Suprapubic skin (tissue), 4 donors: ENCODE measurements around the gene C8G. TPM values are rescaled to one million over a fixed set of nuclear protein-coding genes. Genes with fewer than 3 reads are reported as not detected.

Experiments used
- DNase-seq, 2 donors: peaks; one replicate each; pipeline ENCODE4 v3.0.0-alpha.2; 2019; ENCODE audit warnings: low spot score in 2 of 2
- H3K27ac ChIP-seq: fragments of 200-600 bp; sonication (generic); one replicate; pipeline ENCODE4 v1.5.1; 2019
- H3K27me3 ChIP-seq: fragments of 200-600 bp; sonication (generic); one replicate; pipeline ENCODE4 v1.5.1; 2019
- H3K36me3 ChIP-seq: fragments of 200-600 bp; sonication (generic); one replicate; pipeline ENCODE4 v1.5.1; 2019
- H3K4me1 ChIP-seq: fragments of 200-600 bp; sonication (generic); one replicate; pipeline ENCODE4 v1.5.1; 2019
- H3K4me3 ChIP-seq: fragments of 200-600 bp; sonication (generic); one replicate; pipeline ENCODE4 v1.5.1; 2019; ENCODE audit warnings: mild to moderate bottlenecking
- H3K9me3 ChIP-seq: fragments of 200-600 bp; sonication (generic); one replicate; pipeline ENCODE4 v1.5.1; 2019
- CTCF ChIP-seq, 2 donors: fragments of 200-600 bp in 1 of 2; fragments of 450-650 bp in 1 of 2; sonication (generic) in 1 of 2; IDR thresholded peaks; one replicate each; pipeline ENCODE4 v1.5.1; 2016 to 2019; ENCODE audit warnings: antibody characterized with exemption in 2 of 2, mild to moderate bottlenecking in 1 of 2, moderate library complexity in 1 of 2
- EP300 ChIP-seq: sonication (generic); formaldehyde crosslinking; IDR thresholded peaks from one replicate; pipeline ENCODE4 v1.6.1; 2017; ENCODE audit warnings: antibody characterized with exemption
- POLR2A ChIP-seq, 2 donors: fragments of 450-650 bp; IDR thresholded peaks; one replicate each; pipeline ENCODE4 v1.6.1; 2017; ENCODE audit warnings: antibody characterized with exemption in 2 of 2, mild to moderate bottlenecking in 2 of 2, moderate library complexity in 2 of 2
- POLR2AphosphoS5 ChIP-seq, 3 donors: sonication (generic); formaldehyde crosslinking; IDR thresholded peaks; one replicate each; pipeline ENCODE4 v1.6.1; 2017; ENCODE audit warnings: antibody characterized with exemption in 3 of 3
- WGBS: methylation state at CpG from one replicate; pipeline ENCODE4 v1.1.5; 2018; 5-methylcytosine and 5-hydroxymethylcytosine counted together
- total RNA-seq, 4 donors: library from RNA; depleted of rRNA; stranded (reverse); fragments of >200 nt; gene quantifications; one replicate each; pipeline ENCODE4 v1.1.0, GENCODE V29; 2016

Gene C8G
- total RNA-seq, 4 donors from 2014 or later = 2.7 TPM; not detected in 3

DNA sequence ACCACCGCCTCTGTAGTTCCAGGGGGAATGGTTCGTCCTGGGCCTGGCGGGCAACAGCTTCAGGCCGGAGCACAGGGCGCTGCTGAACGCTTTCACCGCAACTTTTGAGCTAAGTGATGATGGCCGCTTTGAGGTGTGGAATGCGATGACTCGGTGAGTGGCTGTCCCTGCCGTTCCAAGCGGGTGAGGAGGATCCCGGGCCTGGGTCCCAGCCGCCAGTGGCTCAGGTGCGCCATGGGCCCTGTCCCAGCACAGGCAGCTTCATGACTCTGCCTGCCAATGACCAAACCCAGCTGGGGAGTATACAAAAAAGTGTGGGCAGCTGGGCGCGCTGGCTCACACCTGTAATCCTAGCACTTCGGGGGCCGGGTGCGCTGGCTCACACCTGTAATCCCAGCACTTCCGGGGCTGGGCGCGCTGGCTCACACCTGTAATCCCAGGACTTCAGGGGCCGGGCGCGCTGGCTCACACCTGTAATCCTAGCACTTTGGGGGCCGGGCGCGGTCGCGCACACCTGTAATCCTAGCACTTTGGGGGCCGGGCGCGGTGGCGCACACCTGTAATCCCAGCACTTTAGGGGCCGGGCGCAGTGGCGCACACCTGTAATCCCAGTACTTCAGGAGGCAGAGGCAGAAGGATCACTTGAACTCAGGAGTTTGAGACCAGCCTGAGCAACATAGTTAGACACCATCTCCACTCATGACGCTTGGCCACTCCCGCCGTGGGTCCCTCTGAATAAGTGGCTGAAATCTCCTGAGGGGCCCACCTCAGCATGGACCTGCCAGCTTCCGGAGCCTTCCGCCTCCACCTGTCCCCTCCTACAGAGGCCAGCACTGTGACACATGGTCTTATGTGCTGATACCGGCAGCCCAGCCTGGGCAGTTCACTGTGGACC is 8.1 kb downstream of the C8G start:
- 93% methylated on average over 9 of the region's 44 CpGs for WGBS
- DNase-seq = no peak
- Histone ChIP-seq H3K4me3 (no peak overlapping the region), H3K36me3 (no peaks in the 10 kb centered on the region), H3K27me3 (no peaks in the 10 kb centered on the region), H3K4me1 (peaks cover 23% of the 10 kb centered on the region), H3K27ac (no peak overlapping the region), H3K9me3 (no peaks in the 10 kb centered on the region)
- TF ChIP-seq CTCF (IDR thresholded peaks at IDR 0.05) (no peak), EP300 (no peak), POLR2AphosphoS5 (IDR thresholded peaks at IDR 0.05) (no peak), POLR2A (IDR thresholded peaks at IDR 0.05) (no peak)

DNA sequence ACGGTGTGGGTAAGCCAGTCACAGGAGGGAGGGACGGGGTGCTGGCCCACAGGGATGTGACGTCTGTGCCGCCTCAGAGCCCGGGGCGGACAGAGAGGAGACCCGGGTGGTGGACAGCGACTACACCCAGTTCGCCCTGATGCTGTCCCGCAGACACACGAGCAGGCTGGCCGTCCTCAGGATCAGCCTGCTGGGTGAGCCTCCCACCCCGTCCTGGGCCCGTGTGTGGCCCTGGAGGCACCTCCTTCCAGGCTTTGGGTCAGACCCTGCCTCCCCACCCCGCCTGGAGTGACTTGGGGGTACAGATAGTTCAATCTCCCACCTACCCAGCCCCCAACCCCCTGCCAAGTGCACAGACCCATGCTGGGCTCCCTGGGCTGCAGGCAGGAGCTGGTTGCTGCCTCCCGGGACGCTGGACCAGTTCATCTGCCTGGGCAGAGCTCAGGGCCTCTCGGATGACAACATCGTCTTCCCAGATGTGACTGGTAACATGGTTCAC is 8.8 kb downstream of the C8G start:
- H3K27ac ChIP-seq = no peak overlapping the region
- H3K9me3 ChIP-seq = no peaks in the 10 kb centered on the region
- H3K4me3 ChIP-seq = no peak overlapping the region
- no peak for DNase-seq
- H3K36me3 ChIP-seq = no peaks in the 10 kb centered on the region
- 78% methylated on average over 5 of the region's 19 CpGs for WGBS
- no peaks in the 10 kb centered on the region for H3K27me3 ChIP-seq
- peaks cover 20% of the 10 kb centered on the region for H3K4me1 ChIP-seq
- no peak for TF ChIP-seq EP300
- no peak for TF ChIP-seq POLR2AphosphoS5 (IDR thresholded peaks at IDR 0.05)
- TF ChIP-seq CTCF (IDR thresholded peaks at IDR 0.05) = no peak
- no peak for TF ChIP-seq POLR2A (IDR thresholded peaks at IDR 0.05)

DNA sequence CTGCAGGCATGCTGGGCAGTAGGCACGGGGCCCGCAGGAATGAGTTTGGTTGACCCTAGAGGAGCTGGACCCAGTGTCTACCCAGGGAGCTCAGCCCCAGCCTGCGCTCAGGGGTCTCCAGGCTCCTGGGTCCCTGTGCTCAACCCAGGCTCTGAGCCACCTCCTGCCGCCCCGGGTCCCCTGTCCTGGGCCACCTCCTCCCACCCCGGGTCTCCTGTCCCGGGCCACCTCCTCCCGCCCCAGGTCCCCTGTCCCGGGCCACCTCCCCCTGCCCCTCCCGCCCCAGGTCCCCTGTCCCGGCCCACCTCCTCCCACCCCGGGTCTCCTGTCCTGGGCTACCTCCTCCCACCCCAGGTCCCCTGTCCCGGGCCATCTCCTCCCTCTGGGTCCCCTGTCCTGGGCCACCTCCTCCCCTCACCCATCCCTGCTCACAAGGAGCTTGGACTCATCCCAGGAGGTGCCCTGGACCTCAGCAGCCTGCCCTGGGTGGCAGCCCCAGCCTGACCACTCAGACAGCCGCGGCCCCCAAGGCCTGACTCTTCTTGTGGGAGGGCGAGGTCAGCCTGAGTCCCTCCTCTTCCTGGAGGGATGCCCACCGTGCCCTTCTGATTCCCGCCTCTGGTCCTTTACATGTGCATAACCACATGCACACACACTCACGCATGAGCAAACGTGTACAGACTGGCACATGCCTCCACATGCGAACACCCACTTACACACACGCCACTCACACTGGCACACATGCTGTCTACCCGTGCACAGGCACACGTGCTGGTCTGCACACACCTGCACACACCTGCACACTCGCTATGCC is 9.4 kb downstream of the C8G start:
- WGBS = 87% methylated on average over 23 of the region's 25 CpGs
- DNase-seq = no peak
- TF ChIP-seq CTCF (IDR thresholded peaks at IDR 0.05) (no peak), EP300 (no peak), POLR2A (IDR thresholded peaks at IDR 0.05) (no peak), POLR2AphosphoS5 (IDR thresholded peaks at IDR 0.05) (no peak)

DNA sequence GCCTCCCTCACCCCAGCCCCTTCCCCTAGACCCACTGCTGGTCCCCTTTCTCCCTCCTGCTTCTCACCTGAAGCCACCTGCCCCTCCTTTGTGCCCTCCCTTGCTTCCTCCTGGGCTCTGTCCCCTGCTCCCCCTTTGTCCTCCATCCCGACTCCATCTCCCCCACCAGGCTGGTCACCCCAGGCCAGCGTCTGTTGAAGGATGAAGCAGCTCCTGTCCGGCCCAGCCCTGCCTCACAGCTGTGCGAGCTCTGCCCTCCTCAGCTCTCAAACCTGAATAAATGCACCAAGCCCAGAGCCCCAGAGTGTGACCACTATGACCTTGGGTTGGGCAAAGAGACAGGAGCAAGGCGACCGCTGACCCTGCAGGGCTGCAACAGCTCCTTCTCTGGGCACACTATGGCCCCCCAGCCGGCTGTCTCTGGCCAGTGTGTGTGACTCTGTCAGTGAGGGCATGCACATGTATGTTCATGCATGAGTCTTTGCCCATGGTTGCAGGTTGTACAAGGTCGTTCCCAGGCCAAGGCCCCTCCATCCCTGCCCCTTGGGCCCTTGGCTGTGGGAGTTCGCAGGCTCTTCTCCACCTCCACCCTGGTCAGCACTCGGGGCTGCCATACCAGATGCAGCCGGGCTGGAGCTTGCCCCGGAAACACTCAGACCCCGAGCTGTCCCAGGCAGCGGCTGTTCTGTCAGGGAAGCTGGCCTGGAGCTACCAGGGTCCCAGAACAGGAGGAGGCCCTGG is 10.3 kb downstream of the C8G start:
- no peaks in the 10 kb centered on the region for H3K36me3 ChIP-seq
- H3K27me3 ChIP-seq = no peaks in the 10 kb centered on the region
- TF ChIP-seq CTCF (IDR thresholded peaks at IDR 0.05) (no peak), POLR2AphosphoS5 (IDR thresholded peaks at IDR 0.05) (no peak), POLR2A (IDR thresholded peaks at IDR 0.05) (no peak), EP300 (no peak)
- WGBS = 97% methylated on average over 9 of the region's 14 CpGs
- no peak overlapping the region for H3K27ac ChIP-seq
- DNase-seq = no peak
- H3K9me3 ChIP-seq = no peaks in the 10 kb centered on the region
- no peak overlapping the region for H3K4me3 ChIP-seq
- peaks cover 14% of the 10 kb centered on the region for H3K4me1 ChIP-seq

More for the DNA sequence above, 9.4 kb downstream of the C8G start:
- peaks cover 17% of the 10 kb centered on the region for H3K4me1 ChIP-seq
- H3K9me3 ChIP-seq = no peaks in the 10 kb centered on the region
- H3K36me3 ChIP-seq = no peaks in the 10 kb centered on the region
- H3K27ac ChIP-seq = no peak overlapping the region
- no peaks in the 10 kb centered on the region for H3K27me3 ChIP-seq
- H3K4me3 ChIP-seq = no peak overlapping the region
